Measurements from ENCODE around the gene NOSIP. TPM values are rescaled to one million over a fixed set of nuclear protein-coding genes. Genes with fewer than 3 reads are reported as not detected.
A peak's percentile ranks its signal among the peaks of the same experiment; 100 is the strongest.

The NOSIP gene, protein sequence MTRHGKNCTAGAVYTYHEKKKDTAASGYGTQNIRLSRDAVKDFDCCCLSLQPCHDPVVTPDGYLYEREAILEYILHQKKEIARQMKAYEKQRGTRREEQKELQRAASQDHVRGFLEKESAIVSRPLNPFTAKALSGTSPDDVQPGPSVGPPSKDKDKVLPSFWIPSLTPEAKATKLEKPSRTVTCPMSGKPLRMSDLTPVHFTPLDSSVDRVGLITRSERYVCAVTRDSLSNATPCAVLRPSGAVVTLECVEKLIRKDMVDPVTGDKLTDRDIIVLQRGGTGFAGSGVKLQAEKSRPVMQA
- total RNA-seq (ENCODE audit: low replicate concordance) = 26.2 and 68.3 TPM in 2 replicates

DNA sequence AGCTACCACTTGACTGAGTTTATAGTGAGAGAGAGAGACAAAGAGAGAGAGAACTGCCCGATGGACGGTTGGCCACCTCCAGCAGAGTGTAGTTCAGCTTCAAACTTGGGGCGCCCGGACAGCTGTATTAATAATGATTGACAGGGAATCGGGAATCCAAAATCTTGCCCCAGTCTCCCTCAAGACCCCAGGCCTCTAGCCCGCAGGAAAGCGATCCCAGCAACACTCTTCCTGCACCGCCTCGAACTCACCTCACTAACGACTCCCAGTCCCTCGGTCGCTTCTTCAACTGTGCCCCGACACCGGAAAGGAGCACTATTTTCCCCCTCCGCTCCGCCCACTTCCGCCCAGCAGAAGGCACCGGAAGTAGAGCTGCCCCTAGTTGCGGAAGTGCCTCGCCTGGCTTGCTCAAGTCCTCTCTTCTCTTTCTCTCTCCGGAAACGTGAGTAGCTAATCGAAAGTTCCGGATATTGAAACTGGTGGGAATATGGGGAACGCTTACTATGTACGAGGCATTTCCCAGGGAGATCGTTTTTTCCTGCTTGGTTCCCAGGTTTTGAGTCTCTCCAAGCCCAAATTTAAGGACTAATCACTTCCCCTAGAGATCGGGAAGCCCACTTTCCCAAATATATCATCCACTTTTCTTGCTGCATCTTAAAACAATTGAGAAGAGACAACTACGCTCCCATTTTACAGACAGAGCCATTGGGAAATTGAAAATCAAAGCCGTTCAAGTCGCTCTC lies at the start of gene NOSIP:
NOSIP (minus strand) TSS at position 293 of the 743 bp plus-strand sequence. CDS start 19,865 bp downstream, outside the sequence.
- peak within 1 kb of the TSS; percentile 98 for H3K27ac Mint-ChIP-seq
- Histone ChIP-seq H2AFZ (replicated peaks) (peak within 1 kb of the TSS; percentile 97), H3K27ac (no peak within 1 kb of the TSS), H3K4me2 (peak within 1 kb of the TSS; percentile 86), H4K20me1 (ENCODE audit: low read depth) (peaks cover 15% of the 10 kb centered on the region), H3K36me3 (no peaks in the 10 kb centered on the region), H3K4me1 (peaks cover 15% of the 10 kb centered on the region), H3K9me3 (ENCODE audit: low read depth) (no peaks in the 10 kb centered on the region), H3F3A (ENCODE audit: low read depth) (peaks cover 15% of the 10 kb centered on the region), H3K79me2 (ENCODE audit: low read depth) (peaks cover 49% of the 10 kb centered on the region), H3K9ac (peak within 1 kb of the TSS; percentile 89), H3K4me3 (peak within 1 kb of the TSS; percentile 80), H3K27me3 (no peaks in the 10 kb centered on the region)
- H3K4me1 Mint-ChIP-seq = peaks cover 29% of the 10 kb centered on the region
- H3K4me3 Mint-ChIP-seq = peak within 1 kb of the TSS; percentile 99
- H3K9me3 Mint-ChIP-seq = no peaks in the 10 kb centered on the region
- H3K36me3 Mint-ChIP-seq = no peaks in the 10 kb centered on the region
- H3K27me3 Mint-ChIP-seq (ENCODE audit: insufficient read depth, low read depth) = peaks cover 5% of the 10 kb centered on the region
- TF ChIP-seq EZH2phosphoT487 (IDR thresholded peaks at IDR 0.05) (peak; percentile 15), EZH2 (IDR thresholded peaks at IDR 0.05) (no peak)
- TF ChIP-seq, protein P1, sequence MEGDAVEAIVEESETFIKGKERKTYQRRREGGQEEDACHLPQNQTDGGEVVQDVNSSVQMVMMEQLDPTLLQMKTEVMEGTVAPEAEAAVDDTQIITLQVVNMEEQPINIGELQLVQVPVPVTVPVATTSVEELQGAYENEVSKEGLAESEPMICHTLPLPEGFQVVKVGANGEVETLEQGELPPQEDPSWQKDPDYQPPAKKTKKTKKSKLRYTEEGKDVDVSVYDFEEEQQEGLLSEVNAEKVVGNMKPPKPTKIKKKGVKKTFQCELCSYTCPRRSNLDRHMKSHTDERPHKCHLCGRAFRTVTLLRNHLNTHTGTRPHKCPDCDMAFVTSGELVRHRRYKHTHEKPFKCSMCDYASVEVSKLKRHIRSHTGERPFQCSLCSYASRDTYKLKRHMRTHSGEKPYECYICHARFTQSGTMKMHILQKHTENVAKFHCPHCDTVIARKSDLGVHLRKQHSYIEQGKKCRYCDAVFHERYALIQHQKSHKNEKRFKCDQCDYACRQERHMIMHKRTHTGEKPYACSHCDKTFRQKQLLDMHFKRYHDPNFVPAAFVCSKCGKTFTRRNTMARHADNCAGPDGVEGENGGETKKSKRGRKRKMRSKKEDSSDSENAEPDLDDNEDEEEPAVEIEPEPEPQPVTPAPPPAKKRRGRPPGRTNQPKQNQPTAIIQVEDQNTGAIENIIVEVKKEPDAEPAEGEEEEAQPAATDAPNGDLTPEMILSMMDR (IDR thresholded peaks at IDR 0.05) = no peak
- DNase-seq (ENCODE audit: low spot score) = peak; percentile 98

DNA sequence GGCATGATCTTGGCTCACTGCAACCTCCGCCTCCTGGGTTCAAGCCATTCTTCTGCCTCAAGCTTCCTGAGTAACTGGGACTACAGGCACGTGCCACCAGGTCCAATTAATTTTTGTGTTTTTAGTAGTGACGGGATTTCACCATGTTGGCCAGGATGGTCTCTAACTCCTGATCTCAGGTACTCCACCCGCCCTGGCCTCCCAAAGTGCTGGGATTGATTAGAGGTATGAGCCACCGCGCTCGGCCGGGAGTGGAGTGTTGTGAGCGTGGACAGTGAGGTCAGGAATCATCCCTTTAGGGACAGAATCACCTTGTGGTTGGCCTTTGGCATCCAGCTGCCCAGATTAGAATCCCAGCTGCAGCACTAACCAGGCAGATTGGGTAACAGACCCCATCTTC lies 49.3 kb upstream of the NOSIP start:
- no peaks in the 10 kb centered on the region for H3K36me3 ChIP-seq

DNA sequence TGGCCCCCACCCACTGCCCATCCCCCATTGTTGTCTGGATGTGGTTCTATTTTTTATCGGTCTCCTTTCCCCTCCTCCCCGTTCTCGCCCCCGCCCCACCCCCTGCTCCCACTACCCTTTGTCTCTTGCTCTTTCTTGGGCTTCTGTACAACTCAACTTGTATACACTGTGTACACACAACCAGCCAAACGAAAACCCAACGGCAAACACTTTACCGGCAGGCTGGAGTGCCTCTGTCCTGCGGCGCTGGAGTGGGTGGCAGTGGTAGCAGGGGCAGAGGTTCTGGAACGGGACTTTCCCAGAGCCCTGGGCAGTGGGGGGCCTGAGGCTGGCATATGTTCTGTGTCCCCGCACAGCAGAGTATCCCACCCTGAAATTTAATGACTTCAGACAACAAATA lies 45.9 kb upstream of the NOSIP start:
- no peak for TF ChIP-seq EZH2 (IDR thresholded peaks at IDR 0.05)
- TF ChIP-seq, protein P1 (IDR thresholded peaks at IDR 0.05) = no peak
- no peak for TF ChIP-seq EZH2phosphoT487 (IDR thresholded peaks at IDR 0.05)
- no peak overlapping the region for H3K27ac Mint-ChIP-seq
- Histone ChIP-seq H3K27ac (no peak overlapping the region), H3K4me1 (no peaks in the 10 kb centered on the region), H3K36me3 (no peaks in the 10 kb centered on the region), H3K4me2 (no peak overlapping the region), H3F3A (ENCODE audit: low read depth) (peaks cover 37% of the 10 kb centered on the region), H3K79me2 (ENCODE audit: low read depth) (no peaks in the 10 kb centered on the region), H3K4me3 (no peak overlapping the region), H4K20me1 (ENCODE audit: low read depth) (peaks cover 14% of the 10 kb centered on the region), H2AFZ (replicated peaks) (no peak overlapping the region), H3K27me3 (no peaks in the 10 kb centered on the region), H3K9ac (no peak overlapping the region), H3K9me3 (ENCODE audit: low read depth) (no peaks in the 10 kb centered on the region)
- peaks cover 9% of the 10 kb centered on the region for H3K4me1 Mint-ChIP-seq
- peaks cover 22% of the 10 kb centered on the region for H3K36me3 Mint-ChIP-seq
- no peak overlapping the region for H3K4me3 Mint-ChIP-seq
- DNase-seq (ENCODE audit: low spot score) = no peak
- no peaks in the 10 kb centered on the region for H3K9me3 Mint-ChIP-seq
- peaks cover 2% of the 10 kb centered on the region for H3K27me3 Mint-ChIP-seq (ENCODE audit: insufficient read depth, low read depth)

More for the DNA sequence above, 49.3 kb upstream of the NOSIP start:
- no peak overlapping the region for H2AFZ ChIP-seq (replicated peaks)
- H3K4me2 ChIP-seq = no peak overlapping the region
- peaks cover 1% of the 10 kb centered on the region for H4K20me1 ChIP-seq (ENCODE audit: low read depth)
- Mint-ChIP-seq H3K27ac (no peak overlapping the region), H3K4me3 (peak overlapping the region; percentile 49), H3K9me3 (no peaks in the 10 kb centered on the region), H3K4me1 (peaks cover 7% of the 10 kb centered on the region), H3K27me3 (ENCODE audit: insufficient read depth, low read depth) (peaks cover 4% of the 10 kb centered on the region), H3K36me3 (peaks cover 11% of the 10 kb centered on the region)
- no peaks in the 10 kb centered on the region for H3K9me3 ChIP-seq (ENCODE audit: low read depth)
- H3K4me3 ChIP-seq = no peak overlapping the region
- DNase-seq (ENCODE audit: low spot score) = no peak
- no peak overlapping the region for H3K9ac ChIP-seq
- H3K27ac ChIP-seq = no peak overlapping the region
- TF ChIP-seq, protein P1 (IDR thresholded peaks at IDR 0.05) = no peak
- TF ChIP-seq EZH2 (IDR thresholded peaks at IDR 0.05) (no peak), EZH2phosphoT487 (IDR thresholded peaks at IDR 0.05) (no peak)
- no peaks in the 10 kb centered on the region for H3K4me1 ChIP-seq
- no peaks in the 10 kb centered on the region for H3K79me2 ChIP-seq (ENCODE audit: low read depth)
- H3K27me3 ChIP-seq = no peaks in the 10 kb centered on the region
- H3F3A ChIP-seq (ENCODE audit: low read depth) = peaks cover 34% of the 10 kb centered on the region

Data from neural progenitor cell (in vitro differentiated cells).